A673 (cell line): Measurements from ENCODE around the gene DENND5A.

Source experiments
- CTCF ChIP-seq: fragments of 300-800, 200-600 bp; sonication (generic); conservative IDR thresholded peaks from 2 replicates; pipeline ENCODE4 v1.5.1; 2017; ENCODE audit warnings: low read depth, mild to moderate bottlenecking, antibody characterized with exemption, low read length, moderate library complexity, mixed read lengths
- EZH2 ChIP-seq: fragments of 200-600 bp; sonication (generic); IDR thresholded peaks from 2 replicates; pipeline ENCODE4 v1.6.1; 2017; ENCODE audit warnings: borderline replicate concordance, low read depth, mild to moderate bottlenecking, mixed read lengths, antibody characterized with exemption, low read length; ENCODE audit not compliant: poor library complexity, severe bottlenecking

DNA sequence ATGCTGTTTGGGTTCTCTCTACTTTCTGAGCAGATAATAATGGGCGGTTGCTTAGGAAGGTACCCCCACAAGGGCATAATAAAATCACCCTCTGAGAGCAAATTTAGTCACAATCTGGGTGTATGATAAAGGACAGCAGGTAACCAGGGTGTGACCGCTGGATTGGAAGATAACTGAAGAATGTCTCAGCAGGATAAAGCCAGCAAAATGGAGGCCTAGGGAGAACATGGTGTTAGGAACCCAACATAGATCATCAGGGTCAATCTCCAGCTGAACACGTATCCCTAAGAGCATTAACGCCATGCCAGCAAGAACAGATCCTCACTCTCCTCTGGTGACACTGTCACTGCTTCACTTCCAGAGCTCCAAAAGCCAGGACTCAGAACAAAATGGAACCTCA, 109.2 kb downstream of the DENND5A start:
- TF ChIP-seq CTCF = no peak
- no peak for TF ChIP-seq EZH2
